Pancreas (tissue), 10 donors: Measurements from ENCODE around the gene SAXO1. TPM values are rescaled to one million over a fixed set of nuclear protein-coding genes. Genes with fewer than 3 reads are reported as not detected.
A peak's percentile ranks its signal among the peaks of the same experiment; 100 is the strongest.

Experiments
- ATAC-seq, 4 donors: fragments of 200-7000 bp; cut with Tn5 transposase; one replicate each; pipeline versions ENCODE4 v1.8.0 to v1.9.1; 2020; ENCODE audit warnings: mild to moderate bottlenecking in 4 of 4, moderate library complexity in 4 of 4
- DNase-seq, 6 donors: peaks; one replicate each; pipeline ENCODE4 v3.0.0-alpha.2; 2020
- FAIRE-seq: peaks from 2 replicates; lab custom pipeline; 2012; peaks lifted over from hg19 to GRCh38; lab: Jason Lieb, UNC
- H3K27ac ChIP-seq, 4 donors: fragments of 200-600 bp; sonication (generic); 1 replicate in 3 of 4; 2 replicates in 1 of 4; pipeline versions ENCODE4 v1.5.0 to v1.8.0; 2020
- H3K27me3 ChIP-seq, 4 donors: fragments of 200-600 bp; one replicate each; pipeline ENCODE4 v1.8.0; 2021
- H3K36me3 ChIP-seq, 3 donors: fragments of 200-600 bp; sonication (generic) in 1 of 3; one replicate each; pipeline versions ENCODE4 v1.5.0 to v1.8.0; 2020 to 2021
- H3K4me1 ChIP-seq, 3 donors: fragments of 200-600 bp; one replicate each; pipeline ENCODE4 v1.8.0; 2021
- H3K4me3 ChIP-seq, 4 donors: fragments of 200-600 bp; sonication (generic) in 2 of 4; one replicate each; pipeline versions ENCODE4 v1.5.0 to v1.8.0; 2020 to 2021
- H3K9me3 ChIP-seq, 4 donors: fragments of 200-600 bp; one replicate each; pipeline ENCODE4 v1.8.0; 2021
- WGBS, 2 donors: extraction: QIAGEN DNeasy Blood & Tissue Kit; methylation state at CpG; one replicate each; pipeline ENCODE4 v1.1.7; 2013; 5-methylcytosine and 5-hydroxymethylcytosine counted together
- intact Hi-C, 3 donors: fragments of 100-400 bp; cut with DNase I; formaldehyde crosslinking; loops; one replicate each; pipeline versions ENCODE4 v1.11.1 to v1.14.2; 2022
- polyA plus RNA-seq, 2 donors: library from polyadenylated mRNA; stranded (reverse); fragments of 200-250 nt; gene quantifications; one replicate each; pipeline ENCODE4 v1.2.3, GENCODE V29; 2013
- total RNA-seq, 6 donors: library from RNA; stranded (reverse); fragmentation: NEBNext Ultra II Directional in 4 of 6; extraction: Animal tissue kit (Norgen Biotek cat#: 25700) in 4 of 6; gene quantifications; one replicate each; pipeline versions ENCODE4 v1.2.1 to v1.2.4, GENCODE V29; 2021 to 2023
- TF ChIP-seq, protein P1 (sequence below), 4 donors: fragments of 200-600 bp; sonication (generic) in 3 of 4; IDR thresholded peaks; one replicate each; pipeline versions ENCODE4 v1.5.0 to v1.8.0; 2021; ENCODE audit warnings: antibody characterized with exemption in 4 of 4
- donor health status: healthy with polysubstance abuse.
- donor health status: DM: no; HTN: no; CAD: no; lungs with moderate emphysema.
- donor health status: DM: no; HTN: no; CAD: no.
- donor health status: control.
- donor health status: control.
- donor health status: Bipolar disorder and iron deficiency.
- donor health status: DM: yes; HTN: yes; CAD: no.
- donor health status: DM: no; HTN: no; CAD: no.
- donor health status: DM: no; HTN: no; CAD: no.
- donor health status: DM: yes; HTN: yes; CAD: no.

SAXO1 gene
- total and polyA plus RNA-seq, 8 donors, result 0.08 to 0.51 (median 0.14) TPM; not detected in 2

DNA sequence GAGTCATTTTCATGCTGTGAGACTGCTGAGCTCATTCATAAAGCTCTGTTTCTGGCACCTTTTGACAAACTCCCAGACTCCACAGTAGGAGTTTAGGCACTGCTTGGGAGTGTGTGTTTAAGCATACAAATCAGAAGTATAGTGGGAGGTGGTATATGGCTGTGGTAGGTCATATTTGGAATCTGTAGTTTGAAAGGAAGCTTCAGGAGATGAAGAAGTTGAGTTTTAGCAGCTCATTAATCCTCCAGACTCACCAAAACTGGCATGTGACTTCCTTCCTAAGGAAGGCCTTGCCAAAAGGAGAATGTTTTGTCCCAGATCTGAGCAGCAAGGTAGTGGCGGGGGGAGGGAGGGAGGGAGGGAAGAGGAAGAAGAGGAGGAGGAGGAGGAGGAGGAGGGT, 52.8 kb downstream of the SAXO1 start:
- Histone ChIP-seq H3K4me1 (peaks cover 0 to 7% (median 3%) of the 10 kb centered on the region in 3 donors), H3K9me3 (no peaks in the 10 kb centered on the region), H3K36me3 (no peaks in the 10 kb centered on the region), H3K27me3 (no peaks in the 10 kb centered on the region), H3K27ac (no peak overlapping the region), H3K4me3 (no peak overlapping the region)
- 14 to 43% methylated on average over 1 of the region's 1 CpG for WGBS, 2 donors
- DNase-seq (no peak), ATAC-seq (no peak), FAIRE-seq (no peak)
- TF ChIP-seq, protein P1, sequence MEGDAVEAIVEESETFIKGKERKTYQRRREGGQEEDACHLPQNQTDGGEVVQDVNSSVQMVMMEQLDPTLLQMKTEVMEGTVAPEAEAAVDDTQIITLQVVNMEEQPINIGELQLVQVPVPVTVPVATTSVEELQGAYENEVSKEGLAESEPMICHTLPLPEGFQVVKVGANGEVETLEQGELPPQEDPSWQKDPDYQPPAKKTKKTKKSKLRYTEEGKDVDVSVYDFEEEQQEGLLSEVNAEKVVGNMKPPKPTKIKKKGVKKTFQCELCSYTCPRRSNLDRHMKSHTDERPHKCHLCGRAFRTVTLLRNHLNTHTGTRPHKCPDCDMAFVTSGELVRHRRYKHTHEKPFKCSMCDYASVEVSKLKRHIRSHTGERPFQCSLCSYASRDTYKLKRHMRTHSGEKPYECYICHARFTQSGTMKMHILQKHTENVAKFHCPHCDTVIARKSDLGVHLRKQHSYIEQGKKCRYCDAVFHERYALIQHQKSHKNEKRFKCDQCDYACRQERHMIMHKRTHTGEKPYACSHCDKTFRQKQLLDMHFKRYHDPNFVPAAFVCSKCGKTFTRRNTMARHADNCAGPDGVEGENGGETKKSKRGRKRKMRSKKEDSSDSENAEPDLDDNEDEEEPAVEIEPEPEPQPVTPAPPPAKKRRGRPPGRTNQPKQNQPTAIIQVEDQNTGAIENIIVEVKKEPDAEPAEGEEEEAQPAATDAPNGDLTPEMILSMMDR (IDR thresholded peaks at IDR 0.05), result no peak
- intact Hi-C loops, result no loop called here

DNA sequence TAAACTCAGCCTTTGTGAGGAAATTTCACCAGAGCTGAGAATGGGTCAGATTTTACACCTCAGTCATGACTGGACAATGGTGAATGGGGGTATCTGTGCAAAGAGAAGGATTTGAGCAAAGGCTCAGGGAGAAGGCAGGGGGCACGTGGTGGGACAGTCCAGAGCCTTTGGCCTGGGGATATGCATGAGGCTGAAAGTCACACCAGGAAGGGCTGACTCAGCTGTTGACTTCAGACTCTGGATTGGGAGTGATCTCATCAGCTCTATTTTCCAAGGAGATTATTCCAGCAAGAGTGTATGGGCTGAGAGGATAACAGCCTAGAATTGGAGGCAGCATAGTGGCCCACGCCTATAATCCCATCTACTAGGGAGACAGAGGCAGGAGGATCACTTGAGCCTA, 53.6 kb downstream of the SAXO1 start:
- FAIRE-seq, result no peak
- peaks cover 0 to 7% (median 3%) of the 10 kb centered on the region in 3 donors for H3K4me1 ChIP-seq
- H3K9me3 ChIP-seq, result no peaks in the 10 kb centered on the region
- no peak overlapping the region for H3K27ac ChIP-seq
- intact Hi-C loops, result no loop called here
- H3K27me3 ChIP-seq, result no peaks in the 10 kb centered on the region
- TF ChIP-seq, protein P1 (IDR thresholded peaks at IDR 0.05), result no peak
- DNase-seq, result no peak
- H3K36me3 ChIP-seq, result no peaks in the 10 kb centered on the region
- H3K4me3 ChIP-seq, result no peak overlapping the region
- 59 to 78% methylated on average over 2 of the region's 2 CpGs for WGBS, 2 donors
- ATAC-seq, result peak in 3 of 4 donors; percentile 17 to 60 (median 50)

DNA sequence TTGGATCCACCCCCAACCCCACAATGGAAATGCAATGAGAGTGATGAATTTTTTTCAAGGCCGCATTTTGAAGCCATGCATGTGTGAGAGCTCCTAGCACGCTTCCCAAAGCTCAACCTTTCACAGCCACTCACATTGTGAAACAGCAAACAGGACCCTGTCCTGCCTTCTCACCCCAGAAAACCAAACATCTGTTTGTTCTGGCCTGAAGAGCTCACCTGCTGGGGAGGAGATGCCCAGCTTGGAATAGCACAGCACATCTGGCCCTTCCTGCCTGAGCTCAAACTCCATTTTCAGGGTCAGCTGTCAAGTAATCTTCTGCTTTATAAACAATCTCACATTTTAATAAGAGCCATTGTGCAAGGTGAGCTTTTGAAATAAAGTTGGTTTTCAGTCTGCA, 54.8 kb downstream of the SAXO1 start:
- Histone ChIP-seq H3K9me3 (no peaks in the 10 kb centered on the region), H3K27me3 (no peaks in the 10 kb centered on the region), H3K4me3 (no peak overlapping the region), H3K36me3 (no peaks in the 10 kb centered on the region), H3K27ac (no peak overlapping the region), H3K4me1 (peaks cover 0 to 7% (median 3%) of the 10 kb centered on the region in 3 donors)
- FAIRE-seq (no peak), DNase-seq (no peak), ATAC-seq (no peak)
- intact Hi-C loops, result no loop called here
- TF ChIP-seq, protein P1 (IDR thresholded peaks at IDR 0.05), result no peak
- 95 to 97% methylated on average over 2 of the region's 2 CpGs for WGBS, 2 donors

DNA sequence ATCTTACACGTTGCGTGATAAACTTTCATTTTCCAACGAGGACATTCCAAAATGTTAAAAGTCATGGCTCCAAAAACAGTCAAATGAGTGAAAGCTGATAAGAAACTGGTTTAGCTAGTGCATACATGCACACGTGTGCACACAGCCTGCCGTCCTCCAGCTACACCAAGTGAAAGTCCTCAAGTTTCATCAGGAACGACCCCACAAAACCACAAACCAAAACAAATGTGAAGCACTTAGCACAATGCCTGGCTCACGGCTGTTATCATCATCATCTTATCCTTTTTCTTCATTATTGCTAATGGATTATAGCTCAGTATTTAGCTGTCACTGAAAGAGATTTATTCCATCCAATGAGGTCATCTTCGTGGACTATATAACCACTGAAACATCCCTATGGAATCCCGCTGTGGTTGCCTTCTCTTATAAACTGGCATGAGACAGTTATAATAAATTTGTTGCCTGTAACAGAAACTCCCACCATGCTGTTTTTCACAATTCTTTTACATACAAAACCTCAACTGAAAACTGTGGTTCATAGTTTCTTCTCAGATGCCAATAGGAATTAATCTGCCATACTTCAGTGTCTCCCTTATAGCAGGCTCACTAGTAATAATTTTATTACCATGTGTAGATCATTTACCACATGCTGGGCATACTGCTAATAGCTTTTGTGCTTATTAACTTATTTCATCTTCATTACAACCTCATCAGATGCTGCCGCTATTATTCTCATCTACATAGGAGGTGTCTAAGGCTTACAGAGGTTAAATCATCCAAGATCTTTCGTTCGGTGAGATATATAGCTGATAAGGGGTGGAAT, 56.1 kb downstream of the SAXO1 start:
- WGBS, 2 donors, result 29 to 31% methylated on average over 12 of the region's 12 CpGs
- H3K36me3 ChIP-seq, result no peaks in the 10 kb centered on the region
- H3K27ac ChIP-seq, result no peak overlapping the region
- TF ChIP-seq, protein P1 (IDR thresholded peaks at IDR 0.05), result no peak
- peak in 3 of 4 donors; percentile 63 to 75 (median 67) for ATAC-seq
- no peaks in the 10 kb centered on the region for H3K27me3 ChIP-seq
- H3K9me3 ChIP-seq, result no peaks in the 10 kb centered on the region
- FAIRE-seq, result no peak
- no peak for DNase-seq
- intact Hi-C loops, result no loop called here
- peaks cover 0 to 7% (median 3%) of the 10 kb centered on the region in 3 donors for H3K4me1 ChIP-seq
- no peak overlapping the region for H3K4me3 ChIP-seq

DNA sequence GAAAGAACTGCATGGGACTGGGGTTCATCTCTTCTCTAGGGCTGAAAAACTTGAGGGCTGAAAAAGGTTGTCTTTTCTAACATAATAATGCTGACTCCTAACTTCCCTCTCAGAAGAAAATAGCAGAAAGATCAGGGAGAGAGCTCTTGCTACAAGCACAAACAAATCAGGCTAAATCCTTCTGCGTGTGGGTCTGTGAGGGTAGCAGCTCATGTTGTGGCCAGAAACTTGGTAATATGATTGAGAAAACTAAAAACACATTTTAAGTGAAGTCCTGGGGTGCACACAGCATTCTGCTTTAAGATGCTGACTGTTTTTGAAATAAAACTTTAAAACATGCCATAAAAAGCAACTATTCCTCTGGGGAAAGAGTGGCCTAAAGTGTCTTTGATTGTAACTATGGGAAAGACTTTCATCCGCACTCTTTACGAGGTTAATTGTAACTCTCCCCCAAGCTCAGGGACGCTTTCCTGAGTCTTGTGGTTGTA, 56.7 kb downstream of the SAXO1 start:
- intact Hi-C loops, result no loop called here
- no peak for ATAC-seq
- WGBS, 2 donors, result 27 to 32% methylated on average over 4 of the region's 4 CpGs
- TF ChIP-seq, protein P1 (IDR thresholded peaks at IDR 0.05), result no peak
- H3K4me1 ChIP-seq, result peaks cover 0 to 7% (median 3%) of the 10 kb centered on the region in 3 donors
- no peak overlapping the region for H3K4me3 ChIP-seq
- H3K27ac ChIP-seq, result no peak overlapping the region
- H3K9me3 ChIP-seq, result no peaks in the 10 kb centered on the region
- no peak for DNase-seq
- no peak for FAIRE-seq
- H3K27me3 ChIP-seq, result no peaks in the 10 kb centered on the region
- H3K36me3 ChIP-seq, result no peaks in the 10 kb centered on the region
